SK-N-SH (cell line): Measurements from ENCODE around the gene SAMM50. TPM values are rescaled to one million over a fixed set of nuclear protein-coding genes. Genes with fewer than 3 reads are reported as not detected.

Experiments
- CTCF ChIA-PET: fragments of 300-600, 350-600 bp; formaldehyde crosslinking; extraction: SDS; loops from one replicate; lab custom pipeline; 2021; lab: Yijun Ruan, JAX
- POLR2A ChIA-PET: fragments of 350-600 bp; sonication (Branson Sonifier 250); formaldehyde crosslinking; extraction: SDS; loops from one replicate; lab custom pipeline; 2020; ENCODE audit warnings: antibody characterized with exemption, inconsistent platforms; lab: Yijun Ruan, JAX
- DNase-seq: peaks from one replicate; pipeline ENCODE4 v3.0.0; 2012
- H2AFZ ChIP-seq: fragments of 200-600 bp; sonication (generic); 2 replicates; pipeline ENCODE4 v1.8.1; 2016; ENCODE audit warnings: antibody characterized with exemption, mild to moderate bottlenecking, low read depth
- H3F3A ChIP-seq: fragments of 200-600 bp; sonication (generic); replicated peaks from 2 replicates; pipeline ENCODE3; 2016; ENCODE audit warnings: antibody characterized with exemption, mild to moderate bottlenecking; ENCODE audit not compliant: insufficient read depth
- H3K27ac ChIP-seq, 2 experiments: fragments of 200-500 bp in 1 of 2; fragments of 200-600 bp in 1 of 2; sonication (Bioruptor generic) in 1 of 2; sonication (generic), shearing (Covaris generic) in 1 of 2; 2 replicates each; pipeline versions ENCODE4 v1.5.1 to v1.6.1; 2014 to 2016; ENCODE audit warnings: low read depth in 2 of 2, inconsistent platforms in 1 of 2, low read length in 1 of 2, mild to moderate bottlenecking in 1 of 2, mixed read lengths in 1 of 2
- H3K27me3 ChIP-seq: fragments of 200-600 bp; sonication (generic), shearing (Covaris generic); 2 replicates; pipeline ENCODE4 v1.6.1; 2016; ENCODE audit warnings: mixed run types; ENCODE audit not compliant: insufficient read depth
- H3K36me3 ChIP-seq, 2 experiments: fragments of 200-500 bp in 1 of 2; fragments of 200-600 bp in 1 of 2; sonication (Bioruptor generic) in 1 of 2; sonication (generic) in 1 of 2; replicated peaks in 1 of 2; 2 replicates each; pipeline versions ENCODE3 to v1.5.1; 2014 to 2016; ENCODE audit warnings: low read length in 1 of 2, mild to moderate bottlenecking in 1 of 2; ENCODE audit not compliant: insufficient read depth in 2 of 2, control insufficient read depth in 1 of 2
- H3K4me1 ChIP-seq, 2 experiments: fragments of 200-500 bp in 1 of 2; fragments of 200-600 bp in 1 of 2; sonication (Bioruptor generic) in 1 of 2; sonication (generic), shearing (Covaris generic) in 1 of 2; 2 replicates each; pipeline versions ENCODE4 v1.5.1 to v1.6.1; 2014 to 2016; ENCODE audit warnings: low read depth in 1 of 2, low read length in 1 of 2, mixed run types in 1 of 2; ENCODE audit not compliant: insufficient read depth in 2 of 2, control insufficient read depth in 1 of 2
- H3K4me2 ChIP-seq: fragments of 200-600 bp; sonication (generic), shearing (Covaris generic); 2 replicates; pipeline ENCODE4 v1.6.1; 2017; ENCODE audit warnings: mixed run types
- H3K4me3 ChIP-seq, 2 experiments: fragments of 200-500 bp in 1 of 2; fragments of 200-600 bp in 1 of 2; sonication (Bioruptor generic) in 1 of 2; sonication (generic), shearing (Covaris generic) in 1 of 2; 2 replicates each; pipeline versions ENCODE4 v1.5.1 to v1.8.1; 2014 to 2016; ENCODE audit warnings: low read depth in 2 of 2, inconsistent platforms in 1 of 2, low read length in 1 of 2, mild to moderate bottlenecking in 1 of 2, mixed read lengths in 1 of 2, moderate library complexity in 1 of 2
- H3K79me2 ChIP-seq: fragments of 200-600 bp; sonication (generic); 2 replicates; pipeline ENCODE4 v1.8.1; 2017; ENCODE audit warnings: mild to moderate bottlenecking; ENCODE audit not compliant: insufficient read depth
- H3K9ac ChIP-seq: fragments of 200-600 bp; sonication (generic); 2 replicates; pipeline ENCODE4 v1.6.1; 2017; ENCODE audit warnings: mixed run types
- H3K9me2 ChIP-seq: fragments of 200-600 bp; sonication (generic); 2 replicates; pipeline ENCODE4 v1.6.1; 2017; ENCODE audit warnings: mixed run types
- H3K9me3 ChIP-seq: fragments of 200-600 bp; sonication (generic); 2 replicates; pipeline ENCODE4 v1.6.1; 2017; ENCODE audit warnings: mixed run types, mild to moderate bottlenecking, moderate library complexity
- H4K20me1 ChIP-seq: fragments of 200-600 bp; sonication (generic); 2 replicates; pipeline ENCODE4 v1.6.1; 2017; ENCODE audit warnings: mild to moderate bottlenecking, mixed run types; ENCODE audit not compliant: insufficient read depth
- ELF1 ChIP-seq: IDR thresholded peaks from 2 replicates; pipeline ENCODE4 v1.4.0; 2012
- FOXJ3 ChIP-seq: sonication (generic); formaldehyde crosslinking; IDR thresholded peaks from 2 replicates; pipeline ENCODE4 v1.5.1; 2020; ENCODE audit warnings: mild to moderate bottlenecking, missing genetic modification reagents
- FOXM1 ChIP-seq: IDR thresholded peaks from 2 replicates; pipeline ENCODE4 v1.4.0; 2012; ENCODE audit warnings: low read depth, mild to moderate bottlenecking
- PBX3 ChIP-seq: IDR thresholded peaks from 2 replicates; pipeline ENCODE4; 2012
- SIN3A ChIP-seq: IDR thresholded peaks from 2 replicates; pipeline ENCODE4 v1.6.1; 2012; ENCODE audit warnings: low read depth, mild to moderate bottlenecking, low read length, moderate library complexity, borderline replicate concordance
- TAF1 ChIP-seq: IDR thresholded peaks from 2 replicates; pipeline ENCODE4 v1.6.1; 2012; ENCODE audit warnings: low read depth, mild to moderate bottlenecking, low read length, moderate library complexity, borderline replicate concordance
- USF1 ChIP-seq: IDR thresholded peaks from 2 replicates; pipeline ENCODE4 v1.4.0; 2012; ENCODE audit warnings: low read depth, borderline replicate concordance
- USF2 ChIP-seq: fragments of 150-350 bp; IDR thresholded peaks from 2 replicates; pipeline ENCODE4 v1.6.1; 2017; ENCODE audit warnings: antibody characterized with exemption, low read length, low read depth, borderline replicate concordance
- ZBTB33 ChIP-seq: IDR thresholded peaks from 2 replicates; pipeline ENCODE4 v1.4.0; 2012; ENCODE audit warnings: low read depth, borderline replicate concordance
- WGBS: methylation state at CpG from one replicate; pipeline ENCODE4 v1.1.6; 2017; ENCODE audit warnings: low lambda C conversion rate; 5-methylcytosine and 5-hydroxymethylcytosine counted together
- polyA plus RNA-seq, 3 experiments: library from polyadenylated mRNA; depleted of rRNA; stranded (reverse); fragments of >200 nt; gene quantifications; 2 replicates each; pipeline ENCODE4 v1.2.3, GENCODE V29; 2012
- TF ChIP-seq, protein P1 (sequence below): IDR thresholded peaks from 2 replicates; pipeline ENCODE4 v1.4.0; 2012; ENCODE audit warnings: low read depth

SAMM50 gene
- polyA plus RNA-seq, 1 of the 3 experiments (the other 2 are of a cell fraction): 49.6 TPM

GRCh38 chr22:43983808-43984207 lies 28.6 kb downstream of the SAMM50 start (continued):
- TF ChIP-seq PBX3 (no peak), ZBTB33 (no peak), FOXM1 (no peak), FOXJ3 (CRISPR knock-in tag) (no peak), USF2 (no peak)
- TF ChIP-seq, protein P1, sequence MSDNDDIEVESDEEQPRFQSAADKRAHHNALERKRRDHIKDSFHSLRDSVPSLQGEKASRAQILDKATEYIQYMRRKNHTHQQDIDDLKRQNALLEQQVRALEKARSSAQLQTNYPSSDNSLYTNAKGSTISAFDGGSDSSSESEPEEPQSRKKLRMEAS: no peak

DNA sequence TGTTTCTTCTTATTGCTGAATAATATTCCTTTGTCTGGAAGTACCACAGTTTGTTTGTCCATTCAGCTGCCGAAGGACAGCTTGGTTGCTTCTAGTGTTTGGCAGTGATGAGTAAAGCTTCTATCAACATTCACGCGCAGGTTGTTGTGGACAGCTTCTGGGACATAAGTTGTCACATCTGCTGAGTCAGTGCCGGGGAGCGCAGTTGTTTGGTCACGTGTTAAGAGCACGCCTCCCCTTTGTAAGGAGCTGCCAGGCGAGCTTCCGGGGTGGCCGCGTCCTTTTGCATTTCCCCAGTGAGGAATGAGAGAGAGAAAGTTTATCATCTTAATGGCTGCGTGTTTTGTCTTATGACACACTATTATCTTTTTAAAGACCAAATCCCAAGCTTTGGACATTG lies 30.3 kb downstream of the SAMM50 start:
- ChIA-PET POLR2A (no interaction called here), CTCF (interaction anchor here (1.1 to 2.0 kb wide), 2 partner anchors 8 to 640 kb away, joined by 3 to 13 read pairs; no protein-coding TSS in a partner anchor)
- peaks cover 7% of the 10 kb centered on the region for H3F3A ChIP-seq
- no peaks in the 10 kb centered on the region for H3K4me1 ChIP-seq
- no peaks in the 10 kb centered on the region; the same call in 1 of the 2 replicates for H3K9me2 ChIP-seq
- no peak overlapping the region for H3K4me3 ChIP-seq
- no peaks in the 10 kb centered on the region for H4K20me1 ChIP-seq
- H3K9me3 ChIP-seq: no peaks in the 10 kb centered on the region
- no peaks in the 10 kb centered on the region for H3K27me3 ChIP-seq
- H3K79me2 ChIP-seq: no peaks in the 10 kb centered on the region; the same call in 1 of the 2 replicates
- no peak overlapping the region for H3K27ac ChIP-seq
- 81% methylated on average over 11 of the region's 12 CpGs for WGBS
- TF ChIP-seq ELF1: no peak
- TF ChIP-seq USF2: no peak
- TF ChIP-seq SIN3A: no peak
- TF ChIP-seq USF1: no peak
- no peak for TF ChIP-seq TAF1
- no peak overlapping the region for H3K9ac ChIP-seq
- DNase-seq: no peak
- H3K36me3 ChIP-seq: peaks cover 59 to 80% of the 10 kb centered on the region in 2 experiments
- H2AFZ ChIP-seq: no peak overlapping the region
- H3K4me2 ChIP-seq: no peak overlapping the region
